ENCODE results near the gene FUT6.

DNA sequence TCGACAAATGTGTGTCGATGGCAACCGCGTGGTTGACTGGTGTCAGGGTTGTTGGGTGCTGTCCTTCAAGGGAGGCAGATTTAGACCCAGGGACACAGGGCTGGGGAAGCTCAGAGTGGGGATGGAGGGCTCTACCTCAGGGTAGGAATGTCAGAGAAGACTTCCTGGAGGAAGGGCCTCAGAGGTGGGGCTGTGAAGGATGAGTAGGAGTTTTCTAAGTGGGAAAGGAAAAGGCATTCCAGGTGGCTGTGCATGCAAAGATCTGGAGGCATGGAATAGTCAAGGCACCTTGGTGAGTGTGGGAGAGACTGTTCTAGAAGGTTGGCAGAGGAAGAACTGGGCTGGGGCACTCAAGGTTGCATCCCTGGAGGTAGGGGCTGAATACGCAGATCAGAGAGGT lies 32.6 kb downstream of the FUT6 start:
- TF ChIP-seq BHLHE40 (IDR thresholded peaks at IDR 0.05; ENCODE audit: borderline replicate concordance) (no peak), CTBP1 (IDR thresholded peaks at IDR 0.05; ENCODE audit: borderline replicate concordance) (no peak), HDGF (IDR thresholded peaks at IDR 0.05; ENCODE audit: borderline replicate concordance) (no peak), SP1 (IDR thresholded peaks at IDR 0.05) (no peak), L3MBTL2 (conservative IDR thresholded peaks at IDR 0.05) (no peak), ZNF384 (IDR thresholded peaks at IDR 0.05) (no peak), ARNT (IDR thresholded peaks at IDR 0.05) (no peak), FOXK2 (IDR thresholded peaks at IDR 0.05) (no peak), SUZ12 (IDR thresholded peaks at IDR 0.05) (no peak)
- TF ChIP-seq, protein P1, sequence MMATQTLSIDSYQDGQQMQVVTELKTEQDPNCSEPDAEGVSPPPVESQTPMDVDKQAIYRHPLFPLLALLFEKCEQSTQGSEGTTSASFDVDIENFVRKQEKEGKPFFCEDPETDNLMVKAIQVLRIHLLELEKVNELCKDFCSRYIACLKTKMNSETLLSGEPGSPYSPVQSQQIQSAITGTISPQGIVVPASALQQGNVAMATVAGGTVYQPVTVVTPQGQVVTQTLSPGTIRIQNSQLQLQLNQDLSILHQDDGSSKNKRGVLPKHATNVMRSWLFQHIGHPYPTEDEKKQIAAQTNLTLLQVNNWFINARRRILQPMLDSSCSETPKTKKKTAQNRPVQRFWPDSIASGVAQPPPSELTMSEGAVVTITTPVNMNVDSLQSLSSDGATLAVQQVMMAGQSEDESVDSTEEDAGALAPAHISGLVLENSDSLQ (IDR thresholded peaks at IDR 0.05): no peak
